ENCODE results near the gene FKTN.
A peak's percentile ranks its signal among the peaks of the same experiment; 100 is the strongest.

FKTN gene

DNA sequence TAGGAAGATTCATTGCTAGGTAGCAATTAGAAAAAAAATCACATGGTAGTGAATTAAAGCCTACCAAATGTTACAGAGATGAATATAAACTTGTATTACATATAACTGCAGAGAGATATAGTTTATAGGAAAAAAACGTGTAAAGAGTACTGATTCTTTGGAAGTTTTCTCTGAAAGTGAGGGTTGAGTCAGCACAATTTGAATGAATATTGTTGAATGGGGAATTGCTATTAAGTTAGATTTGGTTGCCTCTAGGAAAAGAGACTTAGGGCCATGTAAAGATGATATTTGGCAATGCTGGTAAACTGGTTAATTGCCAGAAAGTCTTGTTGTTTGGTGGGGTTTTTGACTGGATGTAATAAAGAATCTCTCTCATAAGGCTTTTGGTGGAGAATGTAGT, 67.2 kb downstream of the FKTN start:
- DNase-seq = no peak
- intact Hi-C loops (cut with DNase I) = no loop called here

DNA sequence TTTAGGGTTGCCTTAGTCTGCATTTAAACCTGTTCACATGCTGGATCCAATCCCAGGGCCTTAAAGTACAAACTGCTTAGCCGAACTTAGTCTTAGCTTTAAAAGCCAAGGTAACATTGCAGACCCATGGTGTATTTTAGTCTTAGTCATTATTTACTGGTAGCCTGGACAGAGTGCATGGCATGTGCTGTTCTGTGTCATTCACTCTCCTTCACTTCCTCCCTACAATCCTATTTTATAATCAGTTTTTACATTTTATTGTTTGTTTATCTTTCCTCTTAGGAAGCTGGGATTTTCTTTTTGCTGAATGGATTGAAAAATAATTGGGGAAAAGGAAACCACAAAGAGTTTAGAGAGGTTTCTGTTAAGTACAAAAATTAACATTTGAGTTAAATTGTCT, 74.9 kb downstream of the FKTN start:
- intact Hi-C loops (cut with DNase I) = no loop called here
- DNase-seq = no peak

DNA sequence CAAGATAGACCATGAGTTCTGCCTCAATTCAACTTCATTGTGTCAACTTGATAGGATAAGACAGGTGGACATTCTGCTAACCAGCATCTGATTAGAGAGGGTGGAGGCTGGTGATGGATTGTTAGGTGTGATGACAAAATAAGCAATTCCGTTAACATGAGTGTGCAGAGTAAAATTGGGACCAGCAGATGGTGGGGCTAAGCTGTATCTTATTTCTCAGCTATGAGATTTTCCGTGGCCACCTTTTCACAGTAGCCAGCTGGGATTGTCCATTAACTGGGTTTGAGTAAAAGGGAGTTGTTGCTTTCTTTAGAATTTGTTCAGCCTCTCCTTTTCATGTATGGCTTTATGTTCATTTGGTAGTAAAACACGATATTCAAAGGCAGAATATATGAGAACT, 75.5 kb downstream of the FKTN start:
- intact Hi-C loops (cut with DNase I) = no loop called here
- no peak for DNase-seq

- DNase-seq = no peak
- intact Hi-C loops (cut with DNase I) = no loop called here
These were observed 78.4 kb downstream of the FKTN start for GRCh38 chr9:105636331-105636730.

DNA sequence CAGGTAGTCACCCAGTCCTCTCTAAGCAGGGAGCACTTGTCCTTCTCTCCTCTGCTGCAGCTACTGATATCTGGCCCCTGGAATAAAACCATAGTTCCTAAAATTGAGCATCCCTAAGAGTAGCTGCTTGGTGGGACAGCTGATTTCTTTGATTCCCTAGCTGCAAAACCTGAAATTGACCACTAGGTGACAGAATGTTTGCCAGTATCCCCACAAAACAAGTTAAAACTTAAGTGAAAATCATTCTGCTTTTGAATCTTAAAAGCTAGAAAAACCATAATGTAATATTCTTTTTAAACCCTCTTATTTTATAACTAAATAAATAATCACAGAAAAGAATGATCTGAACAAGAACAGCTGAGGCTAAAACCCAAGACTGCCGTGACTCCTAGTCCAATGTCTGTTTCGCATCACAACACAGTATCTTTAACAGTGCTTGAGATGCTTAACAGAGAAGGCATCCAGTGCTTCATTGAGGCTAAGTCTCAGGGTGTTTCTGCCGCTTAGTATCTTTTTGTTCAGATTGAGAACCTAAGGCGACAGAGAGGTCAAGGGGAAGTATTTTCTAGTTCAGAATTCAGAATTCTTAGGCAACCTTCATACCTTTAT, 80.0 kb downstream of the FKTN start:
- intact Hi-C loops (cut with DNase I) = no loop called here

DNA sequence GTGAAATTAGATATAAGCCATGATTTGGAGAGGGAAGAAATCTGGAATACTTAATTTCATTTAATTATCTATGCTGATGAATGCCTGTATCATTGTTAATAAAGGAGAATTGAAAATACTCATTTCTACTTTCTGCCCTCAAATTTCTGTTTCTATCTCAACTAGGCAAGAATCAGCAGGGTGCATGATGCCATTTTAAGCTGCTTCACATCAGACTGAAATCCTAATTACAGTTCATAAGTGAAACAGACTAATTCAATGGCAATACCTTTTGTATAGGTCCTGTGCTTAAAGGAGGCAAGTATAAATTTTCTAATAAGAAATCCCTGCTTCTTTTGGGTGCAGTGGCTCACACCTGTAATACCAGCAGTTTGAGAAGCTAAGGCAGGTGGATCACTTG, 82.0 kb downstream of the FKTN start:
- intact Hi-C loops (cut with DNase I) = no loop called here

More for the DNA sequence above, 80.0 kb downstream of the FKTN start:
- DNase-seq = no peak

DNA sequence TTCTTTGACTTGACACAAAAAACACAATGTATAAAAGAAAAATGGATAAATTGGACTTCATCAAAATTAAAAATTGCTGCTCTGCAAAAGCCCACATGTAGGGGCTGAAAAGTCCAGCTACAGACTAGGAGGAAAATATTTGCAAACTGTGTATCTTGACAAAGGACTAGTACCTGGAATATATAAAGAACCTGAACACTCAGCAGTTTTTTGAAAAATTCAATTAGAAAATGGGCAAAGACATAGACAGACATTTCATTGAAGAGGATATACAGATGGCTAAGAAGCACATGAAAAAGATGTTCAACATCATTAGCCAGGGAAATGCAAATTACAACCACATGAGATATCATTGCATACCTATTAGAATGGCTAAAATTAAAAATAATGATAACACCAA, 85.9 kb downstream of the FKTN start:
- DNase-seq = no peak
- intact Hi-C loops (cut with DNase I) = no loop called here

More for the DNA sequence above, 82.0 kb downstream of the FKTN start:
- DNase-seq = no peak

- no peak for DNase-seq
- intact Hi-C loops (cut with DNase I) = no loop called here
These were observed 89.1 kb downstream of the FKTN start for GRCh38 chr9:105646879-105647594.

DNA sequence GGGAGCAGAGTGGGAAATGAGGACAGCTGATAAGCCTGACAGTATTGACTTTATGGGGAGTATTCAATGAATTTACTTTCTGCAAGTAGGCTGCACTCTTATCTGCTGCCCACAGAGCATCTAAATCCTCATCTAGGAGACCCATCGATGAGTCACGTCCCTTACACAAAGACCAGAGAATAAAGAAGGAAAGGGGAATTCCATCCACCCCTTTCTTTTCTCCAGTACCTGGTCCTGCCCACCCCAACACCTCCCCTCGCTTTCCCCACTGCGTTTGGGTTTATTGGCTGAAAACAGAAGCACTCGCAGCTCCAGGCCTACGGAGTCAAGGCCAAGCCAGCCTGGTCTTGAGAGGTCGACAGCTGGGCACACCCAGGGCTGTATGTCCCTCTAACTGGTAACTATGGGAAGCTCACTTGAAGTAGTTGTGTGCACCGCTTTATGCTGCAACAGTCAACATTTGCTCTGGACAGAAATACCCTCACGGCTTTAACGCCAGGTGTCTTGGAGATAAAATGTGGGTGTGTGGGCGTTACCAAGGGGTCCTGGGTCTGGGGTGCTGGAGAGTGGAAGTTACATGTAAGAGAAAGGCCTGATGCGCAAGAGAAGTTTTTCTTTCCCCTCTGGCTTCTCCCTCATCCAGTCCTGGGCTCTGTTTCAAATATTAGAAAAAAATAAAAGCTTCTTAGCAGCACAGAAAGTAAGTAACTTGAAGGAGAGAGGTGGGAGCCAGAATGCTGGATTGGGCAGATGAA, 89.8 kb downstream of the FKTN start:
- intact Hi-C loops (cut with DNase I) = no loop called here
- no peak for DNase-seq

GRCh38 chr9:105651806-105652205, 93.9 kb downstream of the FKTN start:
- intact Hi-C loops (cut with DNase I) = loop anchor here (10.0 kb wide), 1 partner anchor 63 kb away; no protein-coding TSS in a partner anchor
- no peak for DNase-seq

DNA sequence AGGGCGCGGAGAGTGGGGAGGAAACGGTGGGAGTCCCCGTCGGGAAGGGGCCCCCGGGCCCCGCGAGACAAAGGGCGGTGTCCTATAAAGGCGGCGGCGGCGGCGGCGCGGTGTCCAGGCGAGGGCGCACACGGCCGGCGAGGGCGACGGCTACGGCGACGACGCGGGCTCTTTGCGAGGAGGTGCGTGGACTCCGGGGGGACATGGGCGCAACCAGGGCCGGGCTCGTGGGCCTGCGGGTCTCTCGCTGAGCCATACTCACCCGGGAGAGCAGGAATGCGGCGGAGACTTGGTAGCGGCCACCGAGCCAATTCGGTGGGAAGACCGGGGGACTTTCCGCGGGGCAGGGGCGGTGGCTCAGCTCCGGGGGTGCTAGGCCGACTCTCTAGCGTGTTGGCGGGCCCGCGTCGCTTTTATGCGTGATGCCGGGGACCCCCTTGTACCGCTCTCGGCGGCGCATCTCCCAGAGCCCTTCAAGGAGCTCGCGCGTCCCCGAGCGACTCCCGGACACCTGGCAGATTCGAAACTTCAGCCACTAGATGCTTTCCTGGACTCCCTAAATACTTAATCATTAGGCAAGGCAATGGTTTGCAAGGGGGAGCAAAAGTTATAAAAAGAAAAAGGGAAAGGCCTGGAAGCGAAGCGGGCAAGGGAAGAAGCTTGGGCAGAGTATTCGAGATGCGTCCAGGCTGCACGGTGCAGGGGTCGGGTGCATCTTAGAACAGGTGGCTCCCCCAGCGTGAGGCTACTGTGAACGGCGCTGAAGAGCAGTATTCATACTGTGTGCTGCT, 98.4 kb downstream of the FKTN start:
- peak in 4 of 10 donors; percentile 10 to 86 (median 35) for DNase-seq

GRCh38 chr9:105658351-105658750, 100.4 kb downstream of the FKTN start:
- no peak for DNase-seq
- intact Hi-C loops (cut with DNase I) = loop anchor here (10.0 kb wide), 1 partner anchor 56 kb away; no protein-coding TSS in a partner anchor

More for the DNA sequence above, 98.4 kb downstream of the FKTN start:
- intact Hi-C loops (cut with DNase I) = loop anchor here (10.0 kb wide), 1 partner anchor 58 kb away; no protein-coding TSS in a partner anchor

GRCh38 chr9:105661011-105661410, 103.1 kb downstream of the FKTN start:
- DNase-seq = peak in 1 of 10 donors; percentile 79
- intact Hi-C loops (cut with DNase I) = no loop called here

DNA sequence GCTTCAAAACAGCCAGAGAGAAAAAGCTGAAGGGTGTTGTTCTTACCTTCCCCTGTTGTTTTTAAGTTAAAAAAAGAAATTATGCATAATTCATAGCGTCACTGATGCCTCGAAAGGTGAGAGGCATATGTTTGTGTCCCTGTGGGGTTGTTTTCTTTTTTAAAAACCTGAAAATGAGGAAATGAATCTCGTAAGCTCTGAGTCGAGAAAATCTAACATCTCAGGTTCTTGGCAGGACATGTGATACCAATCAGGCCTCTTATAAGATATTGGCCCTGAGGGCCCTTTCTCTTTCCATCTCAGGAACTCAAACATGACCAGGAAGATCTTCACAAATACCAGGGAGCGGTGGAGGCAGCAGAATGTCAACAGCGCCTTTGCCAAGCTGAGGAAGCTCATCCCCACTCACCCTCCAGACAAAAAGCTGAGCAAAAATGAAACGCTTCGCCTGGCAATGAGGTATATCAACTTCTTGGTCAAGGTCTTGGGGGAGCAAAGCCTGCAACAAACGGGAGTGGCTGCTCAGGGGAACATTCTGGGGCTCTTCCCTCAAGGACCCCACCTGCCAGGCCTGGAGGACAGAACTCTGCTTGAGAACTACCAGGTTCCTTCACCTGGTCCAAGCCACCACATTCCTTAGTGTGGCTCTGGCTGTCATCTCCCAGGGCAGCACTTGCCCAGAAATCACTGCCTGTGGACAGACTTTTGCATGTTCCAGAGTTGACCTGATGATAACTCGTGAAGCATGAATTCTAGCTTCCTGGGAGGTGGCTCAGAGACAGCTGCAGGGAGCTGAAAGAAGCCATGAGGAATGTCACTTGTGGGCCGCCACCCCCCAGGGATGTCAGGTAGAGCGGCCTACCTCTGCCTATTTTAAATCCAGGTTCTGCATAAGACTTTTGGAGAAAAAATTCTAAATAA, 104.5 kb downstream of the FKTN start, which contains the start of gene TAL2:
TSS of gene TAL2 (plus strand) at position 274 of the 921 bp plus-strand sequence. CDS start at position 314, 40 bp downstream.
- DNase-seq = no peak
- intact Hi-C loops (cut with DNase I) = no loop called here

GRCh38 chr9:105663914-105664313, 106.0 kb downstream of the FKTN start:
- intact Hi-C loops (cut with DNase I) = no loop called here

GRCh38 chr9:105667867-105668266, 109.9 kb downstream of the FKTN start:
- intact Hi-C loops (cut with DNase I) = no loop called here

More at GRCh38 chr9:105663914-105664313, 106.0 kb downstream of the FKTN start:
- no peak for DNase-seq

DNA sequence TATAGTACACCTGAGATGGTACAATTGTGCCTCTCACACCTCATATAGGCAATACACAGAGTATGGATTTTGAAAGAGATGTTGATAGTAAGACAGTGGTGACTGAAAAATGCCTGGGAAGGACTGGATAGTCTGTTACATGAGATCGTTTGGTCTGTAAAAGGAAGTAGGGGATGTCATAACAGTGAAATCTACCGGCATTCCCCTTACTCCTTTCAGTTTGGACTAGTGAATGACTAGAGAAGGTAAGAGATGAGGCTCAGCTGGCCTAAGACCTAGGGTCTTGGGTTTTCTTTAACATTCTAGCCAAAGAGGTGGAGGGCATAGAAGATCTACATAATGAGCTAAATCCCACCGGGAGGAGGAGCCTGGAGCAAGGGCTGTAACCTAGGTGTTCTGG, 112.4 kb downstream of the FKTN start:
- intact Hi-C loops (cut with DNase I) = no loop called here
- DNase-seq = no peak

More at GRCh38 chr9:105667867-105668266, 109.9 kb downstream of the FKTN start:
- no peak for DNase-seq

- intact Hi-C loops (cut with DNase I) = no loop called here
- DNase-seq = no peak
These were observed 112.8 kb downstream of the FKTN start for GRCh38 chr9:105670775-105671174.

- DNase-seq = no peak
- intact Hi-C loops (cut with DNase I) = no loop called here
These were observed 114.8 kb downstream of the FKTN start for GRCh38 chr9:105672711-105673234.
